ENCODE measurements around the gene COL27A1.

Gene COL27A1

GRCh38 chr9:114227288-114228015 lies 72.1 kb downstream of the COL27A1 start:
- no peak for DNase-seq (ENCODE audit: low read depth)
- no peak overlapping the region for H3K4me3 ChIP-seq (ENCODE audit: control insufficient read depth, low read depth, low read length)
- TF ChIP-seq CTCF (IDR thresholded peaks at IDR 0.05; ENCODE audit: control insufficient read depth, insufficient read depth, low read depth, low read length, missing control alignments): no peak

- no peak for DNase-seq (ENCODE audit: low read depth)
- H3K4me3 ChIP-seq (ENCODE audit: control insufficient read depth, low read depth, low read length): no peak overlapping the region
- no peak for TF ChIP-seq CTCF (IDR thresholded peaks at IDR 0.05; ENCODE audit: control insufficient read depth, insufficient read depth, low read depth, low read length, missing control alignments)
These were observed 72.9 kb downstream of the COL27A1 start for GRCh38 chr9:114228016-114228808.

- no peak for DNase-seq (ENCODE audit: low read depth)
- H3K4me3 ChIP-seq (ENCODE audit: control insufficient read depth, low read depth, low read length): no peak overlapping the region
- no peak for TF ChIP-seq CTCF (IDR thresholded peaks at IDR 0.05; ENCODE audit: control insufficient read depth, insufficient read depth, low read depth, low read length, missing control alignments)
These were observed 74.0 kb downstream of the COL27A1 start for GRCh38 chr9:114229295-114229694.

- H3K4me3 ChIP-seq (ENCODE audit: control insufficient read depth, low read depth, low read length): no peak overlapping the region
- no peak for TF ChIP-seq CTCF (IDR thresholded peaks at IDR 0.05; ENCODE audit: control insufficient read depth, insufficient read depth, low read depth, low read length, missing control alignments)
- no peak for DNase-seq (ENCODE audit: low read depth)
These were observed 74.7 kb downstream of the COL27A1 start for GRCh38 chr9:114230068-114230467.

- H3K4me3 ChIP-seq (ENCODE audit: control insufficient read depth, low read depth, low read length): no peak overlapping the region
- no peak for TF ChIP-seq CTCF (IDR thresholded peaks at IDR 0.05; ENCODE audit: control insufficient read depth, insufficient read depth, low read depth, low read length, missing control alignments)
- DNase-seq (ENCODE audit: low read depth): no peak
These were observed 75.9 kb downstream of the COL27A1 start for GRCh38 chr9:114231273-114231672.

- DNase-seq (ENCODE audit: low read depth): no peak
- no peak for TF ChIP-seq CTCF (IDR thresholded peaks at IDR 0.05; ENCODE audit: control insufficient read depth, insufficient read depth, low read depth, low read length, missing control alignments)
- H3K4me3 ChIP-seq (ENCODE audit: control insufficient read depth, low read depth, low read length): no peak overlapping the region
These were observed 76.5 kb downstream of the COL27A1 start for GRCh38 chr9:114231719-114232449.
